Mucosa of rectum (tissue), 2 donors: ENCODE measurements around the gene TOX2.

ENCODE experiments used
- H3K27ac ChIP-seq, 2 donors: one replicate each; pipeline ENCODE4 v1.7.0; 2013; ENCODE audit warnings: inconsistent platforms in 2 of 2, low read depth in 2 of 2, low read length in 2 of 2
- H3K27me3 ChIP-seq, 2 donors: one replicate each; pipeline ENCODE4 v1.7.0; 2013; ENCODE audit warnings: low read length in 2 of 2; ENCODE audit not compliant: control insufficient read depth in 2 of 2, insufficient read depth in 2 of 2
- H3K36me3 ChIP-seq, 2 donors: one replicate each; pipeline ENCODE4 v1.7.0; 2013; ENCODE audit warnings: low read length in 2 of 2; ENCODE audit not compliant: control insufficient read depth in 2 of 2, insufficient read depth in 2 of 2
- H3K4me1 ChIP-seq, 2 donors: one replicate each; pipeline ENCODE4 v1.7.0; 2013; ENCODE audit warnings: low read length in 2 of 2, mild to moderate bottlenecking in 1 of 2; ENCODE audit not compliant: control insufficient read depth in 2 of 2, insufficient read depth in 2 of 2
- H3K4me3 ChIP-seq, 2 donors: one replicate each; pipeline ENCODE4 v1.7.0; 2013; ENCODE audit warnings: low read length in 2 of 2
- H3K9ac ChIP-seq, 2 donors: one replicate each; pipeline ENCODE4 v1.7.0; 2013; ENCODE audit warnings: low read length in 2 of 2, low read depth in 1 of 2, mild to moderate bottlenecking in 1 of 2
- H3K9me3 ChIP-seq, 2 donors: one replicate each; pipeline ENCODE4 v1.7.0; 2013; ENCODE audit warnings: low read length in 2 of 2; ENCODE audit not compliant: control insufficient read depth in 2 of 2
- donor health status: healthy.
- donor health status: Normal muscosa, but diverticular disease.

The TOX2 gene

GRCh38 chr20:43955750-43956191 lies 41.1 kb downstream of the TOX2 start:
- Histone ChIP-seq H3K4me3 (no peak overlapping the region), H3K9ac (no peak overlapping the region), H3K27me3 (no peaks in the 10 kb centered on the region), H3K36me3 (no peaks in the 10 kb centered on the region), H3K27ac (peak overlapping the region in 1 of 2 donors; percentile 25), H3K9me3 (no peaks in the 10 kb centered on the region), H3K4me1 (peaks cover 16 to 24% of the 10 kb centered on the region in 2 donors)

GRCh38 chr20:43957392-43957791 lies 42.7 kb downstream of the TOX2 start:
- Histone ChIP-seq H3K4me1 (peaks cover 16 to 24% of the 10 kb centered on the region in 2 donors), H3K9me3 (no peaks in the 10 kb centered on the region), H3K36me3 (no peaks in the 10 kb centered on the region), H3K27me3 (no peaks in the 10 kb centered on the region), H3K9ac (no peak overlapping the region), H3K4me3 (no peak overlapping the region), H3K27ac (no peak overlapping the region)

GRCh38 chr20:43958626-43959025 lies 44.0 kb downstream of the TOX2 start:
- Histone ChIP-seq H3K4me3 (no peak overlapping the region), H3K36me3 (no peaks in the 10 kb centered on the region), H3K4me1 (peaks cover 16 to 24% of the 10 kb centered on the region in 2 donors), H3K27me3 (no peaks in the 10 kb centered on the region), H3K27ac (no peak overlapping the region), H3K9ac (no peak overlapping the region), H3K9me3 (no peaks in the 10 kb centered on the region)

- H3K36me3 ChIP-seq = no peaks in the 10 kb centered on the region
- H3K27ac ChIP-seq = no peak overlapping the region
- peaks cover 21 to 24% of the 10 kb centered on the region in 2 donors for H3K4me1 ChIP-seq
- H3K4me3 ChIP-seq = no peak overlapping the region
- H3K27me3 ChIP-seq = no peaks in the 10 kb centered on the region
- no peaks in the 10 kb centered on the region for H3K9me3 ChIP-seq
- no peak overlapping the region for H3K9ac ChIP-seq
Measured at GRCh38 chr20:43959079-43959919, 44.6 kb downstream of the TOX2 start.

GRCh38 chr20:43959920-43960227 lies 45.2 kb downstream of the TOX2 start:
- H3K4me3 ChIP-seq = no peak overlapping the region
- H3K27me3 ChIP-seq = no peaks in the 10 kb centered on the region
- H3K4me1 ChIP-seq = peaks cover 21 to 23% of the 10 kb centered on the region in 2 donors
- no peaks in the 10 kb centered on the region for H3K36me3 ChIP-seq
- H3K27ac ChIP-seq = no peak overlapping the region
- H3K9ac ChIP-seq = no peak overlapping the region
- H3K9me3 ChIP-seq = no peaks in the 10 kb centered on the region

GRCh38 chr20:43960231-43960630 lies 45.6 kb downstream of the TOX2 start:
- Histone ChIP-seq H3K27ac (no peak overlapping the region), H3K36me3 (no peaks in the 10 kb centered on the region), H3K4me1 (peaks cover 17 to 19% of the 10 kb centered on the region in 2 donors), H3K4me3 (no peak overlapping the region), H3K9ac (no peak overlapping the region), H3K9me3 (no peaks in the 10 kb centered on the region), H3K27me3 (no peaks in the 10 kb centered on the region)

GRCh38 chr20:43961116-43961515 lies 46.5 kb downstream of the TOX2 start:
- H3K27ac ChIP-seq = no peak overlapping the region
- no peak overlapping the region for H3K9ac ChIP-seq
- H3K27me3 ChIP-seq = no peaks in the 10 kb centered on the region
- H3K36me3 ChIP-seq = no peaks in the 10 kb centered on the region
- H3K4me3 ChIP-seq = no peak overlapping the region
- H3K9me3 ChIP-seq = no peaks in the 10 kb centered on the region
- H3K4me1 ChIP-seq = peaks cover 13 to 14% of the 10 kb centered on the region in 2 donors

GRCh38 chr20:43961541-43962471 lies 47.2 kb downstream of the TOX2 start:
- Histone ChIP-seq H3K9ac (no peak overlapping the region), H3K27me3 (no peaks in the 10 kb centered on the region), H3K27ac (no peak overlapping the region), H3K9me3 (no peaks in the 10 kb centered on the region), H3K4me3 (no peak overlapping the region), H3K36me3 (no peaks in the 10 kb centered on the region), H3K4me1 (peaks cover 13 to 14% of the 10 kb centered on the region in 2 donors)

GRCh38 chr20:43962530-43962929 lies 47.9 kb downstream of the TOX2 start:
- H3K9me3 ChIP-seq = no peaks in the 10 kb centered on the region
- no peak overlapping the region for H3K4me3 ChIP-seq
- peaks cover 13 to 14% of the 10 kb centered on the region in 2 donors for H3K4me1 ChIP-seq
- no peaks in the 10 kb centered on the region for H3K27me3 ChIP-seq
- H3K36me3 ChIP-seq = no peaks in the 10 kb centered on the region
- H3K27ac ChIP-seq = no peak overlapping the region
- no peak overlapping the region for H3K9ac ChIP-seq

- no peaks in the 10 kb centered on the region for H3K27me3 ChIP-seq
- H3K4me1 ChIP-seq = peaks cover 13 to 14% of the 10 kb centered on the region in 2 donors
- no peak overlapping the region for H3K9ac ChIP-seq
- no peak overlapping the region for H3K4me3 ChIP-seq
- no peaks in the 10 kb centered on the region for H3K36me3 ChIP-seq
- no peaks in the 10 kb centered on the region for H3K9me3 ChIP-seq
- no peak overlapping the region for H3K27ac ChIP-seq
Measured at GRCh38 chr20:43963233-43963632, 48.6 kb downstream of the TOX2 start.
